ENCODE data around the gene RC3H2.
A peak's percentile ranks its signal among the peaks of the same experiment; 100 is the strongest.

The RC3H2 gene

GRCh38 chr9:122922713-122923112 is 17.6 kb upstream of the RC3H2 start:
- ATAC-seq (ENCODE audit: insufficient read depth, low read depth), result no peak
- no peak overlapping the region for H3K4me3 ChIP-seq (ENCODE audit: low read depth in 1 of 2, low read length in 2 of 2)
- H3K9ac ChIP-seq (ENCODE audit: low read depth, low read length), result no peak overlapping the region
- peaks cover 42% of the 10 kb centered on the region for H3K79me2 ChIP-seq (ENCODE audit: insufficient read depth, low read length)
- H4K20me1 ChIP-seq (ENCODE audit: insufficient read depth, low read length), result 0 out of 2 replicates have a peak, but pooled peaks cover 3% of the 10 kb centered on the region
- no peaks in the 10 kb centered on the region for H3K27me3 ChIP-seq (ENCODE audit: insufficient read depth, low read length, poor library complexity)
- H2AFZ ChIP-seq (ENCODE audit: low read depth, low read length), result no peak overlapping the region
- no peaks in the 10 kb centered on the region for H3K4me1 ChIP-seq (ENCODE audit: insufficient read depth, low read length)
- TF ChIP-seq CTCF (IDR thresholded peaks at IDR 0.05; ENCODE audit: borderline replicate concordance, extremely low read depth, low read length, poor library complexity, severe bottlenecking), result no peak
- no peak for TF ChIP-seq EZH2 (IDR thresholded peaks at IDR 0.05; ENCODE audit: borderline replicate concordance, low read depth, low read length, severe bottlenecking)
- H3K36me3 ChIP-seq (ENCODE audit: insufficient read depth, low read length), result peaks cover 28% of the 10 kb centered on the region
- no peaks in the 10 kb centered on the region for H3K9me3 ChIP-seq (ENCODE audit: insufficient read depth, low read length, severe bottlenecking)
- H3K27ac ChIP-seq (ENCODE audit: low read length), result no peak overlapping the region
- no peak overlapping the region for H3K4me2 ChIP-seq (ENCODE audit: insufficient read depth, low read length)
- DNase-seq, result no peak

GRCh38 chr9:122918310-122918709 is 13.2 kb upstream of the RC3H2 start:
- Histone ChIP-seq H3K4me2 (ENCODE audit: insufficient read depth, low read length) (no peak overlapping the region), H3K9me3 (ENCODE audit: insufficient read depth, low read length, severe bottlenecking) (no peaks in the 10 kb centered on the region), H3K27me3 (ENCODE audit: insufficient read depth, low read length, poor library complexity) (no peaks in the 10 kb centered on the region), H3K4me1 (ENCODE audit: insufficient read depth, low read length) (peaks cover 6% of the 10 kb centered on the region), H2AFZ (ENCODE audit: low read depth, low read length) (no peak overlapping the region), H3K27ac (ENCODE audit: low read length) (no peak overlapping the region), H3K79me2 (ENCODE audit: insufficient read depth, low read length) (peaks cover 24% of the 10 kb centered on the region), H3K36me3 (ENCODE audit: insufficient read depth, low read length) (peaks cover 28% of the 10 kb centered on the region), H3K9ac (ENCODE audit: low read depth, low read length) (no peak overlapping the region), H4K20me1 (ENCODE audit: insufficient read depth, low read length) (0 out of 2 replicates have a peak, but pooled peaks cover 3% of the 10 kb centered on the region), H3K4me3 (ENCODE audit: low read depth in 1 of 2, low read length in 2 of 2) (no peak overlapping the region)
- no peak for TF ChIP-seq EZH2 (IDR thresholded peaks at IDR 0.05; ENCODE audit: borderline replicate concordance, low read depth, low read length, severe bottlenecking)
- no peak for TF ChIP-seq CTCF (IDR thresholded peaks at IDR 0.05; ENCODE audit: borderline replicate concordance, extremely low read depth, low read length, poor library complexity, severe bottlenecking)
- DNase-seq (no peak), ATAC-seq (ENCODE audit: insufficient read depth, low read depth) (no peak)

- ATAC-seq (ENCODE audit: insufficient read depth, low read depth) (peak; percentile 98), DNase-seq (peak; percentile 76)
- Histone ChIP-seq H3K9me3 (ENCODE audit: insufficient read depth, low read length, severe bottlenecking) (no peaks in the 10 kb centered on the region), H3K27me3 (ENCODE audit: insufficient read depth, low read length, poor library complexity) (no peaks in the 10 kb centered on the region), H3K4me2 (ENCODE audit: insufficient read depth, low read length) (peak within 1 kb of the TSS; percentile 87), H3K27ac (ENCODE audit: low read length) (peak within 1 kb of the TSS; percentile 95), H4K20me1 (ENCODE audit: insufficient read depth, low read length) (no peaks in the 10 kb centered on the region; the same call in 1 of the 2 replicates), H3K79me2 (ENCODE audit: insufficient read depth, low read length) (peaks cover 46% of the 10 kb centered on the region), H3K4me3 (ENCODE audit: low read depth in 1 of 2, low read length in 2 of 2) (peak within 1 kb of the TSS; percentile 95 to 99), H3K4me1 (ENCODE audit: insufficient read depth, low read length) (peaks cover 23% of the 10 kb centered on the region), H3K9ac (ENCODE audit: low read depth, low read length) (peak within 1 kb of the TSS; percentile 85), H3K36me3 (ENCODE audit: insufficient read depth, low read length) (peaks cover 21% of the 10 kb centered on the region), H2AFZ (ENCODE audit: low read depth, low read length) (peak within 1 kb of the TSS; percentile 96)
- TF ChIP-seq EZH2 (IDR thresholded peaks at IDR 0.05; ENCODE audit: borderline replicate concordance, low read depth, low read length, severe bottlenecking), result no peak
- TF ChIP-seq CTCF (IDR thresholded peaks at IDR 0.05; ENCODE audit: borderline replicate concordance, extremely low read depth, low read length, poor library complexity, severe bottlenecking), result no peak
These were observed 8.0 kb upstream of the RC3H2 start, which contains the start of gene ZBTB6 for GRCh38 chr9:122912964-122913673. ZBTB6 (minus strand) TSS chr9:122913323; CDS start chr9:122912072, 1,251 bp downstream.

All from DND-41 (cell line).